HG03457 (cell line): Measurements from ENCODE around the gene BDNF.
"Not testable (repeated sequence)": the region's sequence is repeated elsewhere in the genome, so short reads cannot be mapped to it uniquely, and the experiment has no call there.

Source experiments
- ATAC-seq: cut with Tn5 transposase; IDR thresholded peaks from one replicate; pipeline ENCODE4 v1.9.1; 2021; ENCODE audit warnings: moderate number of reproducible peaks; ENCODE audit not compliant: unreplicated experiment

Gene BDNF

DNA sequence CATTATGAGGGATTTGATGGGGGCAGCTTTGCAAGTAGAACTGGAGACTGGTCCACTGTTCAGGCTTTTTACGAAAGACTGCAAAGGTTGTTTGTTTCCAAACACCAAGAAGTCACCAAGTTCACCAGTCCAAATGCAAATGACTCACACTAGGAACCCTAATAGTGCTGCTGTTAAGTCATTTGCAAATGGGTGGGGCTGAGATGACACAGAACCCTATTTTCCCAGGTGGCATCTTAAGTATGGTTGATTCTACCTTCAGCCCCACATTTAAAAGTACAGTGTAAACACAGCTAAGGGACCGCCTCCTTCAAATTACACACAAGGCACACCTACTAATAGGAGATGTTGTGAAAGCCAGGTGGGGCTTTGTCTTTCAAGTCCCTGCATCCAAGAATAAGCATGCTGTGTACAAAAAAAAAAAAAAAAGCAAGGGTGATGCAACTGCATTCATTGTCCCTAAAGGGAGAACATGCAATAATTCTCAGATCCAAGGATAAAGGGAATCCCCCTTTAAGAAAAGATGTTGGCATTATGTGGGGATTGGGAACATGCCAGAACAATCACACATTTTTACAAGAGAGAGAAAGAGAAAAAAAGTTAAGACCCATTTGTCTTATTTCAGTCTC is 27.3 kb downstream of the BDNF start:
- ATAC-seq = no peak

DNA sequence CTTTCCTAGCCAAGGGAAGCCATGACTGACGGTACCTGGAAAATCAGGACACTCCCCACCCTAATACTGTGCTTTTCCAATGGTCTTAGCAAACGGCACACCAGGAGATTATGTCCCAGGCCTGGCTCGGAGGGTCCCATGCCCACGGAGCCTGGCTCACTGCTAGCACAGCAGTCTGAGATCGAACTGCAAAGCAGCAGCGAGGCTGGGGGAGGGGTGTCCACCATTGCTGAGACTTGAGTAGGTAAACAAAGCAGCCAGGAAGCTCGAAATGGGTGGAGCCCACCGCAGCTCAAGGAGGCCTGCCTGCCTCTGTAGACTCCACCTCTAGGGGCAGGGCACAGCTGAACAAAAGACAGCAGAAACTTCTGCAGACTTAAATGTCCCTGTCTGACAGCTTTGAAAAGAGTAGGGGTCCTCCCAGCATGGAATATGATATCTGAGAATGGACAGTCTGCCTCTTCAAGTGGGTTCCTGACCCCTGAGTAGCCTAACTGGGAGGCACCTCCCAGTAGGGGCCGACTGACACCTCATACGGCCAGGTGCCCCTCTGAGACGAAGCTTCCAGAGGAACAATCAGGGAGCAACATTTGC is 34.6 kb downstream of the BDNF start:
- not testable (repeated sequence) for ATAC-seq

DNA sequence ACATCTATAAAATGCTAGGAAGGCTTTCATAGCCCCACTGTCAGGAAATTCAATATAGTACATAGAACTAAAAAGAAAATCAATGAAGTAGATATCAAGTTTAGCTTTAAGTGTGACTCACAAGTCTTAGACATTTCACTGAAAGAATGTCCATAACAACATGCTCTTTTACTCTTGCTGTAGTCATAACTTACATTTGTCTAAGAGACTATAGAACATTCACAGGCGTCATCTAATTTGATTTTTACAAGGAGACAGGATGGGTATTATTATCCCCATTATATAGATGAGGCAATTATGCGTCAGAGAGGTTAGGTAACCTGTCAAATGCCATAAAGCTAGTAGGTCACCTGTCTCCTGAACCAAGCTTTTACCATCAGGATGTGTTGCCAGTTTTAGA is 36.9 kb downstream of the BDNF start:
- no peak for ATAC-seq

DNA sequence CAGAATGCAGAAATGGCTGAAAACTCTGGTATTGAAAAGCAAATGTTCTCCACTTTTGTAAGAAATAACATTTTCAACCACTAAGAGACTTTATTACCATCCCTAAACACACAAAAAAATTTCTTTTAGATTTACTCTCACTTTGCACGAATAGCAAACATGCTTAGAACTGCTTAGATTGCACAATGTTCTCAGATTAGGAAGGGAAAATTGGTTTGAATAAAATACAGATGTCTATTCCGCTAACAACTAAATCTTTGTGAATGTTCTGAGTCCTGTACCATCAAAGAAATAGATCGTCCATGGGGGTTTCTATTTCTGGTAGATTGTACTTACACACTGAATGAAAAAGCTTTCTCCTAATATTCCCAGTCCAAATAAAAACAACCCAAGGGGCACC is 40.1 kb downstream of the BDNF start:
- ATAC-seq = no peak

DNA sequence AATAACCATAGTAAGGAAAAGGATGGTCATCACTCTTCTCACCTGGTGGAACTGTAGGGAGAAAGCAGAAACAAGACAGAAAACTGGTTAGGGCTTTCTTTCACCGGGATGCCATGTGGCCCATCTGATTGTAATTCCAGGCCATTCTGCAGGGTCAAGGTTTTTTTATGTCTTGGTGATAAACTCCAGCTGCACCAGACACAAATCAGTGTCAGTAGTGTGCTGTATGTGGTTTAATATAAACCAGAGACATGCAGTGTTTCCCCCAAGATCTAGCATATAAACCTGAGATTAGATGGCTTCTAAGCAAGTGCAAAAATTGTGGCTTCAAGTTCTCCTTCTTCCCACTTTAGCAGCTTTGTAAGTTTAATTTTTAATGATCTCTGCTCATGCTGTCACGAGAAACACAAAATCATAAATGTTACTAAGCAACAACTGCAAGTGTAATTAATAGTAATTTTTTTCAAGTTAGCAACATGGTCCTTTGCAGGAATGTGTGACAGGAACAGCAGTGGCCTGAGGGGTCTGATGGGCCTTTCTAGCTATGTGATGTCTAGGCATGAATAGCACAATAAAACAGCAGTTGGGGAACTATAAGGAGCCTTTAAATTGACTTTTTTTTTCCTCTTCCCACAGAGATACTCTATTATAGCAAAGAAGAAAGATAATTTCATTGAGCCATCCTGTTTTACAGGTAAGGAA is 41.6 kb downstream of the BDNF start:
- no peak for ATAC-seq

DNA sequence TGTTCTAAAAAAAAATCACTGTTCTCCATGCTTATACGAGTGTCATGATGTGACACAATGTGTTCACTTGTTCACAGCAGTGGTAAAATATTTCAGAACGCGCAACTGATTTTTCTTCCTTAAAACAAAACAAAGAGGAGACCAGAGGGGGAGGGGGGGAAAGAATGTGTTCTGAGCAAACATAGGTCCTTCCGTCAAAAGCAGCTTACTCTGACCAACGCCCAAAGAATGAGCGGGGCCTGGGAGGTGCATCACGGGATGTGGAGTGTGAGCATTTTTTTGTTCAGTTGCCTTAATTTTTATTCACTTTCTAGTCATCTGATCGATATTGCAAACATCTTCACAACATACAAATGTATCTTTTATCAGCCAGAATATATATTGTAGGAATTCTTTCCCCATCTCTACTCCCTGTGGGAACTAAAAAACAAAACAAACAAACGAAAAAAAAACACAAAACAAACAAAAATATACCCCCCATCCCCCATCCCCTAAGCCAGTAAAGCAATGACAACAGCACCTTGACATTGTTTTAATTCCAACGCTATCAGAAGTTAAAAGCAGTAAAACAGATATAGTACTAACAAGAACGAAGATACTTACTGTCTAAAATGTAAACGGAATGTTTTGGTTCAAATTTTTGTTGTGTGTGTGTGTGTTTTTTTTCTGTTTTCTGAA is 43.3 kb downstream of the BDNF start:
- no peak for ATAC-seq

DNA sequence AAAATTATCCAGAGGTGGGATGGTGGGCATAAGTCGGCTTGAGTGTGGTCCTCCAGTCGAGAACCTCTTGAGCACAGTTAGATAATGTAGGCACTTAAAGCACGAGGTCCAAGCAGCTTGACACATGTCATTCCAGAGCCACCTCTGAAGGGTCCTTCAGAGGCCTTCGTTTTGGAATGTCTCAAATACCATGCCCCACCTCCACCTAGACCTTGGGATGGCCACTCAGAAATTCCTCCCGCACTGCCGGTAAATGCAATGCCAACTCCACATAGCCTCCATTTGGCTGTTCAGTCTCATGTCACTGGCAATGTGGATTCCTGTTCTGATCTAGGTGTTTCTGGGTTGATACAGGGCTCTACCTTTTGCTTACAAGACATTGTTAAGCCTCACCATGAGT is 43.9 kb downstream of the BDNF start:
- no peak for ATAC-seq

DNA sequence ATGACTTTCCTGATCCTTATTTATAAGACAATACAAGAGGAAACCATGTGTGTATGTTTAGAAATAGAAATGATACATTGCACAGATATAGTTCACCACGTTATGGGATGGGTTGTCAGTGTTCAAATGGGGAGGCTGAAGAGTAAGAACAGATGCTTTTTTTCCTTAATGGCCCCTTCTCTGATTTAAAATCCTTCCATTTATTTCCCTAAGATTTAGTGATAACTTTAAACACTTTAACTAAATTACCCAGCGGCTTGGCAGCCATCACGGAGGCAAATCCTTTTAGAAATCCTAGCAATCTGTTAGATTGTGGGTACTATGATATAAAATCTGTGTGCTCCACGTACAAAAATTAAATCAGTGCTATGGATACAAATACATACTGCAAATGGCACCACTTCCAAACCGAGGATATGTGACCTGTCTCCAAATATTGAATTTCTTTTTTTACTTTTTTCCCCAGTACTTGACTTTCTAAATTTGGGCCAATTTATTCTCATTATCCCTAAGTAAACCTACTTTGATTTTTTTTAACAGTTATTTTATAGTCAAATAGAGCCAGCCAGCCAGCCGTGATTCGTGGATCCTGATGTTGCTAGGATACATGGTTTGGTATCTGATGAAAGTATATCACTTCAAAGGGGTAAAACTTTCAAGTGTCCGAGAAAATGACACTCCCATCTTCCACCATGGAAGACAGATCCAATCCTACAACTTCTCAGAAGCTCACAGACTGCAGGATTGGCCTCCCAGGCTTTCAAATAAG is 46.1 kb downstream of the BDNF start:
- ATAC-seq = no peak

DNA sequence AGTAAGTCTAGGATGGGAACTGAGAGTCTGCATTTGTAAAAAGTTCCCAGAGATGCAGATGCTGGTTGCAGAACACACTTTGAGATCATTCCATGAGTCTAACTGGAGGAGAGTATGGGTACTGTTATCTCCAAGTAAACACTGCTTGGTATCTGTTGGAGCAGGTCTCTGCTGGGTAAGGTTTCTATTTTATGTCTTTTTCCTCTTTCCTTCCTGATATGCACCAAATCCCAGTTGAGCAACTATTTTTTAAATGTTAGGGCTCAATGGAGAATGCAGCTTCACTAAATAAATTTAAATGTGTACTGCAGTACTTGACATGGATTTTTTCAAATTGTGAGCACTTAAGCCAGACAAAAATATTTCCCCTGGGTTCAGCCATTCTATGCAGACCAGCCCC is 48.5 kb downstream of the BDNF start:
- ATAC-seq = no peak

DNA sequence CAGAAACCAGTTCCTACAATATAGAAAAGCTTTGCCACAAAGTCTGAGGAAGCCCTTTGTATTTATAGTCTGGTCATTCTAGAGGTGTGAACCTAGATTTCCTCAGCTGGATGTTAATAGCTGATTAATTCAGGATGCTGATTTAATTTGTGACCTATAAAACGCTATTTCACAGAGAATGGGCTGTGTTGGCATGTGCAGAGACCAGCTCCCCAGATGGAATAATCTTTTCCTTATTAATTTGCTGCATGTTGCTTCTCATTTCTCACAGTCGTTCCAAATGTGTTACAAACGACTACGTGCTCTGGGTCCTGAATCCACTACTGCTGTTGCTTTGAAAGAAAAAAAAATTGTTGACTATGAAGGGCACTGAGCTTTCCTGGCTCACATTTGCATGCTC is 49.3 kb downstream of the BDNF start:
- no peak for ATAC-seq

DNA sequence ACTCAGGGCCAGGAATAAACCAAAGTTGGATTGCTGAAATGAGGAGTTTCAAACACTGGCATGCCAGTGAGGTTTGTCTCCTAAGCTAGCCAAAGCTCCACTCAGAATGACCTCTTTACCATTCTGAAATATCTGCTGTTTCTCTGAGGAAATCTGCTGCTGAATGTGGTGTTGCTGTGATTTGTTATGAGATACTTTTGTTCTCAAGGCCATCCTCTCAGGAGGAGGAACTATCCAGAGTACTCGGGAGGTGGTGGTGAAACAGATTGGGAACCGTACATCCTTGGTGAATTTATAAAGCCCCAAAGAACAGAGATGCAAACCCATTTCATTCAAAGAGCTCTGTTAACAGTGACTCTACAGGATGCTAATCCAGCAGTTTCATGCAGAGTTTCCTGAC is 50.5 kb downstream of the BDNF start:
- ATAC-seq = no peak

DNA sequence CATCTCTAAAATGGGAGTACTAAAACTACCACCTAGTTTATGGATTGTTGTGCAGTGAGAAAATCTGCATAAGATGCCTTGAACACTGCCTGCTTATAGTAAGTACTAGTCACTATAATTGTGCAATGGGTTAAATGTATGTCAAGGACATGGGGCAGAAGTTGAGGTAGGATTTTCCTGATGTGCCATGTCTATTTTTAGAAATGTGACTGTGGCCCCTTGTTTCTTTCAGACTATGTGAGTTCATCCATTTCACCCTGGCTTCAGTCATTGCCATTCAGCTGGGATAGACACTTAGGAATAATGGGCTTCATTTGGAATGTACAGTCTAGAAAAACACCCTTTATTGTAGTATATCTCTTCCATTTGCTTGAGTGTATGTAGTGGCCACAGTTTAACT is 51.4 kb downstream of the BDNF start:
- ATAC-seq = no peak

DNA sequence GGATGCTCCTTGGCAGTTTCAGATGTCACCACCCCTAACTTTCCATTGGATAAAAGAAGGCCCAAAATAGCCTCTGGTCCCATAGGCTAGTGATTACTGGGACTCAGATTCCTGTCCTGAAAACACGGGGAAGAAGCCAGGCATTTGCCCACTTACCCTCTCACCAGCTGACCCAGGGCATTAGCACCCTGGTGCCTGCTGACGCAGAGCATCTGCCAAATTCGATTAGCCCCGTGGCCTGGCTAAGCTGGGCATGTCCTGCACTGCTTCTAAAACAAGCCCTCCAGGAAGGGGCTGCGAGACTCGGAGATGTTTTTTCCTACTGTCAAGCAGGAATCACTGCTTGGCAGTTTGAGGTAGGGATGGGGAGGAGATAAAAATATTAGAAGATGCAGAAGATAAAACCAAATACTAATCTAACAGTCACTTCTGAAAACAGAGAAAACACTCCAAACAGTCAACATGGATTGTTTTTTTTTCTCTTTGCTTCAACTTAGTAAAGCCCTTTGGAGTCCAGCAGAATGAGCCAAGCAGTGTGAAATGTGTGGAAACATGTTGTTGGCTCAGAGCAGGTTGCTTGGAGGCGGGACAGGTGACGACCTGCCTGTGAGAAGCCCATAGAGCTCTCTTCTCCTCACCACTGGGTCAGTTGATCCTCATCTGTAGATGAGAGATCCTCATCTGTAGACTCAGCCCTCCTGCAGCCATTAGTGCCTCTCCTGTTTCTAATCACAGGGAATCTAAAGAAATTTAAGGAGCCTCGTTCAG is 54.0 kb downstream of the BDNF start:
- ATAC-seq = no peak

DNA sequence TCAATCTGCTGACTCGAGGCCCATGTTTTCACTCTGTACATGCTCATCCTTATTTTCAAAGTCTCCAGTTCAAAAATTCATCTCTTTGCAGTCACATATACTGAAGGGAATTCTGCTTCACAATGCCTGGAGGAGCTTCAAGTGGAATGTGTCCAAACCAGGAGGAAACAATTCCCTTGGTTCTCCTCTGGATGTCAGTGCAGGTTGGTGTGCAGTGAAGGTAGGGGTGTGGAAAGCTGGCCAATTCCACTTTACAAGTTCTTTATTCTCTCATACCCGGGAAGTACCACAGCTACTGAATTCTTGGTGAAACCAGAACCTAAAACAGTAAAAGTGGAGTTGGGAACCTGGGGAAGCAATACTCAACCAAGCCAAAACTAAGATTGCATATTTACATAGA is 57.3 kb downstream of the BDNF start:
- no peak for ATAC-seq

DNA sequence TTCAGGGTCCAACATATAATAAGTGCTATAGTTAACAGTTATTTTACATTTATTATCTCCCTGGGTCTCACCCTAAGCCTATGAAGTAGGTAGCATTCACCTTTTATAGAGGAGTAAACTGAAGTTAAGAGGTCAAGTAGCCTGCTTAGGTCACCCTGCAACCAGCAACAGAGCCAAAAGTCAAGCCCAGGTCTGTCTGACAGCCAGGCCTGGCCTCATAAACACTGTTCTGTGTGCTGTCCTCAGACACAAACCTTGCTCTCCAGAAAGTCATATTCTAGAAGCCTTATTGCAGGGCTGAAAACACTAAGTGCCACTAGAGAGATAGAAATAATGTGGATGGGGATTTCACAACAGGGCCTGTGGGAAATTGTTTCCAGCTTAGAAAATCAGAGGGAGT is 59.3 kb downstream of the BDNF start:
- no peak for ATAC-seq

DNA sequence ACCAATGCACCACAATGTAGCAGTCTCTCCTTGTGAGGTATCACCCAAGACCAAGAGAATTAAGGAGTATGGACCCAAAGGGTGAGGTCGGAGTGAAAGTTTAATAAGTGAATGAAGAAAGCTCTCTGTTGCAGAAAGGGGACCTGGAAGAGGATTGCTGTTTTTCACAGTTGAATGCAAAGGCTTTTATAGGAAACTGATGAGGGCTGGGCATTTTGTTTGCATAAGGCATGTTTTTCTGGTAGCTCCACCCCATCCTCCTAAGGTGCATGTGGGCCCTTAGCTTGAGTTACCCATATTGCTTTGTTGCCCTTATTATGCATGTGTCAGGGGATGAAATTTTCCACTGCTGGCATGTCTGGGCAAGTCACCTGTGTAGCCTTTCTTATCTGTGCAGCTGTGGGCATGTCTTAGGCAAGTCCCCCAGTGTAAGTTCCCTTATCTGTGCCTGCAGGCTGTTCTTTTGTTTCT is 64.7 kb downstream of the BDNF start:
- no peak for ATAC-seq

DNA sequence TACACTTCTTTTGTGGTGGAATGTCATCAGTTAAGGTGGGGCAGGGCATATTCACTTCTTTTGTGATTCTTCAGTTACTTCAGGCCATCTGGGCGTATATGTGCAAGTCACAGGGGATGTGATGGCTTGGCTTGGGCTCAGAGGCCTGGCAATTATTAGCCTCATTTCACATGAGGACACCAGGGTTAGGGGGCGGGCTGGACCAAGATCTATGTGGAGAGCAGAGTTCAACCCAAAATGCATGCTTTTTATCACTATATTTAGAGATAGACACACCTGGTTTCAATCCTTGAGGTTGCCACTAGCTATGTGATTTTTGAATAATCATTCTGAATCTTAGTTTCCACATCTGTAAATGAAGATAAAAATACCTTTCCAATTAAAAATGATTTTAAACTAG is 65.5 kb downstream of the BDNF start:
- ATAC-seq = not testable (repeated sequence)

DNA sequence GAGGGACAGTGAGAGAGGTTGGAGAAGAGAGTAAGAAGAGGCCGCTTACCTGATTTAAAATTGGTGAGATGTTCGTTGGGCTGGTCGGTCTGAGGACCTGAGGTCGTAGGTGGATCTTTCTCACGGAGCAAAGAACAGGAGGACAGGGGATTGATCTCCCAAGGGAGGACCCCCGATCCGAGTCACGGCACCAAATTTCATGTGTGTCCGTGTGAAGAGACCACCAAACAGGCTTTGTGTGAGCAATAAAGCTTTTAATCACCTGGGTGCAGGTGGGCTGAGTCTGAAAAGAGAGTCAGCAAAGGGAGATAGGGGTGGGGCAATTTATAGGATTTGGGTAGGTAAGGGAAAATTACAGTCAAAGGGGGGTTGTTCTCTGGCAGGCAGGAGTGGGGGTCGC is 66.0 kb downstream of the BDNF start:
- not testable (repeated sequence) for ATAC-seq

DNA sequence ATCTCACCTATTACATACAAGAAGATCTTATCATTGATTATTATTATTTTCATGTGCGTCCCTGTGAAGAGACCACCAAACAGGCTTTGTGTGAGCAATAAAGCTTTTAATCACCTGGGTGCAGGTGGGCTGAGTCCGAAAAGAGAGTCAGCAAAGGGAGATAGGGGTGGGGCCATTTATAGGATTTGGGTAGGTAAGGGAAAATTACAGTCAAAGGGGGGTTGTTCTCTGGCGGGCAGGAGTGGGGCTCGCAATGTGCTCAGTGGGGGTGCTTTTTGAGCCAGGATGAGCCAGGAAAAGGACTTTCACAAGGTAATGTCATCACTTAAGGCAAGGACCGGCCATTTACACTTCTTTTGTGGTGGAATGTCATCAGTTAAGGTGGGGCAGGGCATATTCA is 71.2 kb downstream of the BDNF start:
- not testable (repeated sequence) for ATAC-seq

DNA sequence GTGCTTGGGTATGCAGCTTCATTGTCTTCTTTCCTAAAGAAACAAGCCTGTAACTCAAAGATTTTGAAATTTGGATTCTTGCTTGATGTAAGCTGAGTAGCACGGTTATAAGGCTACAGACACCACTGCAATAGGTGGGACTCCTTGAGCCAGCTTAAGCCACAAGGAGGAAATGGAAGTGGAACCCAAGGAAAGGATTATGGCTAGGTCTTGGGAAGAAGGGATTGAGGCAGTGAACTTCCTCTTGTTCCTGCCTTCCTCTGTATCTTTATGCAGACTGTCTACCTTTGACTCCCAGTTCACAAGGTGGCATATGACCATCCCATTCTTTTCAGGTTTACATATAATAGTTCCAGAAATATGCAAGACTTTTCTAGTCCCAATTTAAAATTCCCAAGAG is 72.3 kb downstream of the BDNF start:
- ATAC-seq = no peak
